SU-DHL-6 (cell line): ENCODE results near the gene LRRTM3.

Source experiments
- EZH2phosphoT487 ChIP-seq: fragments of 200-600 bp; sonication (generic), shearing (Covaris generic); conservative IDR thresholded peaks from 2 replicates; pipeline ENCODE4 v1.6.1; 2018; ENCODE audit warnings: mild to moderate bottlenecking, antibody characterized with exemption, low read length, moderate library complexity, mixed read lengths
- TF ChIP-seq, protein P1 (sequence below): fragments of 200-600 bp; sonication (generic); IDR thresholded peaks from one replicate; pipeline ENCODE4 v1.5.1; 2017; ENCODE audit warnings: antibody characterized with exemption, mild to moderate bottlenecking, low read length, moderate library complexity; ENCODE audit not compliant: insufficient read depth, poor library complexity, severe bottlenecking

DNA sequence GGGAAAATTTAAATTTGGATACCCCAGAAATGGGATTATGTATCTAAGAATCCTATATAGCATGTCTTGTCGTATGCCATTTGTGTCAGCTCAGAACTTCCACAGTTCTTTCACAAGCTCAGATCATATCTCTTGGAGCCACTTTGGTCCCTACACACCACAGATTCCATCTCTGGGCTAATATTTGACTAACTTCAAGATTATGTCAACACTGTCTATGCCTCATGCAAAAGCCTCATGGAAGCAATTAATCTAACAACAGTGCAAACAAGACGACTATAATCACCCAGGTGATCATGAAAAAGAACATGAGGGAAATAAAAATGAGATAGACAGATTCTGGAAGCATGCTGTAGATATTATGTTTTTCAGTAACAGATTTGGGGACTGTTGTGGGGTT is 189.1 kb downstream of the LRRTM3 start:
- TF ChIP-seq, protein P1, sequence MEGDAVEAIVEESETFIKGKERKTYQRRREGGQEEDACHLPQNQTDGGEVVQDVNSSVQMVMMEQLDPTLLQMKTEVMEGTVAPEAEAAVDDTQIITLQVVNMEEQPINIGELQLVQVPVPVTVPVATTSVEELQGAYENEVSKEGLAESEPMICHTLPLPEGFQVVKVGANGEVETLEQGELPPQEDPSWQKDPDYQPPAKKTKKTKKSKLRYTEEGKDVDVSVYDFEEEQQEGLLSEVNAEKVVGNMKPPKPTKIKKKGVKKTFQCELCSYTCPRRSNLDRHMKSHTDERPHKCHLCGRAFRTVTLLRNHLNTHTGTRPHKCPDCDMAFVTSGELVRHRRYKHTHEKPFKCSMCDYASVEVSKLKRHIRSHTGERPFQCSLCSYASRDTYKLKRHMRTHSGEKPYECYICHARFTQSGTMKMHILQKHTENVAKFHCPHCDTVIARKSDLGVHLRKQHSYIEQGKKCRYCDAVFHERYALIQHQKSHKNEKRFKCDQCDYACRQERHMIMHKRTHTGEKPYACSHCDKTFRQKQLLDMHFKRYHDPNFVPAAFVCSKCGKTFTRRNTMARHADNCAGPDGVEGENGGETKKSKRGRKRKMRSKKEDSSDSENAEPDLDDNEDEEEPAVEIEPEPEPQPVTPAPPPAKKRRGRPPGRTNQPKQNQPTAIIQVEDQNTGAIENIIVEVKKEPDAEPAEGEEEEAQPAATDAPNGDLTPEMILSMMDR: no peak
- no peak for TF ChIP-seq EZH2phosphoT487
